IMR-90 (cell line): ENCODE measurements around the gene PDE6B. TPM values are rescaled to one million over a fixed set of nuclear protein-coding genes. Genes with fewer than 3 reads are reported as not detected.

ENCODE experiments used
- ATAC-seq: fragments of 200-7000 bp; cut with Tn5 transposase; 2 replicates; pipeline ENCODE4 v1.9.1; 2020; ENCODE audit warnings: low read depth, mild to moderate bottlenecking, moderate library complexity
- BruUV-seq: library from RNA; stranded (reverse); fragments of 400-500 nt; replicated peaks from 2 replicates; lab custom pipeline; 2021; lab: Mats Ljungman, UMichigan
- CTCF ChIA-PET: fragments of 300-600 bp; formaldehyde crosslinking; extraction: SDS; loops from one replicate; lab custom pipeline; 2021; ENCODE audit warnings: antibody characterized with exemption; lab: Yijun Ruan, JAX
- POLR2A ChIA-PET: fragments of 300-600 bp; sonication (Branson Sonifier 250); formaldehyde crosslinking; loops from one replicate; lab custom pipeline; 2022; ENCODE audit warnings: antibody characterized with exemption; ENCODE audit not compliant: unreplicated experiment; lab: Charles Lee
- DNase-seq: peaks from one replicate; pipeline ENCODE4 v3.0.0; 2013
- H2AFZ ChIP-seq: replicated peaks from 2 replicates; pipeline ENCODE3; 2013; ENCODE audit warnings: low read length, mild to moderate bottlenecking; ENCODE audit not compliant: poor library complexity
- H2AK5ac ChIP-seq: 2 replicates; pipeline ENCODE4 v1.6.1; 2013; ENCODE audit warnings: low read depth, low read length, inconsistent platforms
- H2AK9ac ChIP-seq: replicated peaks from 2 replicates; pipeline ENCODE3; 2013; ENCODE audit warnings: mild to moderate bottlenecking, low read depth, low read length, moderate library complexity; ENCODE audit not compliant: poor library complexity
- H2BK120ac ChIP-seq: 2 replicates; pipeline ENCODE4 v1.6.1; 2013; ENCODE audit warnings: low read depth, low read length, inconsistent platforms
- H2BK15ac ChIP-seq: 3 replicates; pipeline ENCODE4 v1.6.1; 2013; ENCODE audit warnings: low read depth, low read length, inconsistent platforms
- H2BK20ac ChIP-seq: 2 replicates; pipeline ENCODE4 v1.6.1; 2013; ENCODE audit warnings: low read depth, mild to moderate bottlenecking, inconsistent platforms, low read length, moderate library complexity
- H2BK5ac ChIP-seq: 2 replicates; pipeline ENCODE4 v1.6.1; 2013; ENCODE audit warnings: mild to moderate bottlenecking, low read depth, low read length, inconsistent platforms; ENCODE audit not compliant: poor library complexity, severe bottlenecking
- H3K14ac ChIP-seq: replicated peaks from 2 replicates; pipeline ENCODE4 v1.6.1; 2013; ENCODE audit warnings: low read depth, low read length, inconsistent platforms
- H3K18ac ChIP-seq: 2 replicates; pipeline ENCODE4 v1.6.1; 2013; ENCODE audit warnings: low read depth, low read length, control low read depth
- H3K23ac ChIP-seq: 2 replicates; pipeline ENCODE4 v1.6.1; 2013; ENCODE audit warnings: low read depth, low read length, inconsistent platforms
- H3K27ac ChIP-seq: 2 replicates; pipeline ENCODE4 v1.5.1; 2013; ENCODE audit warnings: mild to moderate bottlenecking, control low read depth, low read length; ENCODE audit not compliant: insufficient read depth
- H3K27me3 ChIP-seq: 2 replicates; pipeline ENCODE4 v1.6.1; 2013; ENCODE audit warnings: low read length; ENCODE audit not compliant: control insufficient read depth, insufficient read depth
- H3K36me3 ChIP-seq: 2 replicates; pipeline ENCODE4 v1.6.1; 2013; ENCODE audit warnings: low read length, mixed read lengths; ENCODE audit not compliant: control insufficient read depth, insufficient read depth
- H3K4ac ChIP-seq: 2 replicates; pipeline ENCODE4 v1.6.1; 2013; ENCODE audit warnings: low read depth, low read length, inconsistent platforms
- H3K4me1 ChIP-seq: 2 replicates; pipeline ENCODE4 v1.6.1; 2013; ENCODE audit warnings: low read length, mixed read lengths; ENCODE audit not compliant: control insufficient read depth, insufficient read depth
- H3K4me2 ChIP-seq: 2 replicates; pipeline ENCODE4 v1.6.1; 2013; ENCODE audit warnings: low read depth, mild to moderate bottlenecking, control low read depth, low read length, moderate library complexity
- H3K4me3 ChIP-seq: 2 replicates; pipeline ENCODE4 v1.5.1; 2013; ENCODE audit warnings: low read depth, mild to moderate bottlenecking, control low read depth, low read length, moderate library complexity; ENCODE audit not compliant: insufficient read depth
- H3K56ac ChIP-seq: 2 replicates; pipeline ENCODE4 v1.6.1; 2013; ENCODE audit warnings: low read length, inconsistent platforms; ENCODE audit not compliant: insufficient read depth; ENCODE audit errors: extremely low read depth
- H3K79me1 ChIP-seq, 2 experiments: 2 replicates each; pipeline ENCODE4 v1.6.1; 2013; ENCODE audit warnings: low read length in 2 of 2, inconsistent platforms in 1 of 2, low read depth in 1 of 2
- H3K9ac ChIP-seq: 2 replicates; pipeline ENCODE4 v1.6.1; 2013; ENCODE audit warnings: low read depth, low read length, control low read depth
- H3K9me1 ChIP-seq: 2 replicates; pipeline ENCODE4 v1.6.1; 2013; ENCODE audit warnings: low read length, inconsistent platforms; ENCODE audit not compliant: insufficient read depth
- H3K9me3 ChIP-seq: 2 replicates; pipeline ENCODE4 v1.6.1; 2013; ENCODE audit warnings: low read length; ENCODE audit not compliant: control insufficient read depth, insufficient read depth
- H4K20me1 ChIP-seq: 2 replicates; pipeline ENCODE4 v1.6.1; 2013; ENCODE audit warnings: low read length, inconsistent platforms; ENCODE audit not compliant: insufficient read depth
- H4K5ac ChIP-seq: 2 replicates; pipeline ENCODE4 v1.6.1; 2013; ENCODE audit warnings: mild to moderate bottlenecking, low read depth, low read length, control low read depth
- H4K8ac ChIP-seq, 2 experiments: 2 replicates each; pipeline ENCODE4 v1.6.1; 2013; ENCODE audit warnings: low read depth in 2 of 2, low read length in 2 of 2, control low read depth in 1 of 2, inconsistent platforms in 1 of 2
- H4K91ac ChIP-seq: 2 replicates; pipeline ENCODE4 v1.6.1; 2013; ENCODE audit warnings: low read depth, low read length, inconsistent platforms; ENCODE audit not compliant: insufficient read depth
- BHLHE40 ChIP-seq: fragments of 150-350 bp; IDR thresholded peaks from 2 replicates; pipeline ENCODE4 v1.6.1; 2016; ENCODE audit warnings: mild to moderate bottlenecking, low read depth, low read length
- CEBPB ChIP-seq: IDR thresholded peaks from 2 replicates; pipeline ENCODE4 v1.6.1; 2012; ENCODE audit warnings: low read depth, low read length, improper control_type of control experiment
- CHD1 ChIP-seq: IDR thresholded peaks from 2 replicates; pipeline ENCODE4 v1.6.1; 2012; ENCODE audit warnings: low read depth, low read length, improper control_type of control experiment
- FOS ChIP-seq: fragments of 150-350 bp; IDR thresholded peaks from 2 replicates; pipeline ENCODE4 v1.6.1; 2016; ENCODE audit warnings: low read depth, low read length
- MAFK ChIP-seq: IDR thresholded peaks from 2 replicates; pipeline ENCODE4 v1.6.1; 2012; ENCODE audit warnings: low read depth, low read length, improper control_type of control experiment
- MAZ ChIP-seq: IDR thresholded peaks from 2 replicates; pipeline ENCODE4 v1.6.1; 2012; ENCODE audit warnings: low read depth, mild to moderate bottlenecking, low read length, improper control_type of control experiment, moderate library complexity, borderline replicate concordance
- MXI1 ChIP-seq: IDR thresholded peaks from 2 replicates; pipeline ENCODE4 v1.6.1; 2012; ENCODE audit warnings: low read depth, mild to moderate bottlenecking, low read length, moderate library complexity, borderline replicate concordance
- NFE2L2 ChIP-seq: fragments of 150-350 bp; IDR thresholded peaks from 2 replicates; pipeline ENCODE4 v1.6.1; 2016; ENCODE audit warnings: low read depth, mild to moderate bottlenecking, low read length
- POLR2A ChIP-seq: IDR thresholded peaks from 2 replicates; pipeline ENCODE4 v1.6.1; 2012; ENCODE audit warnings: mild to moderate bottlenecking, low read depth, low read length
- RAD21 ChIP-seq: IDR thresholded peaks from 2 replicates; pipeline ENCODE4 v1.6.1; 2012; ENCODE audit warnings: low read length, improper control_type of control experiment
- RCOR1 ChIP-seq: IDR thresholded peaks from 2 replicates; pipeline ENCODE4 v1.6.1; 2012; ENCODE audit warnings: mild to moderate bottlenecking, low read length, improper control_type of control experiment; ENCODE audit not compliant: insufficient replicate concordance
- RFX5 ChIP-seq: IDR thresholded peaks from 2 replicates; pipeline ENCODE4 v1.8.0; 2012; ENCODE audit warnings: low read depth, mild to moderate bottlenecking, low read length, moderate library complexity
- SMC3 ChIP-seq: fragments of 150-350 bp; IDR thresholded peaks from 2 replicates; pipeline ENCODE4 v1.6.1; 2016; ENCODE audit warnings: low read depth, mild to moderate bottlenecking, antibody characterized with exemption, low read length, moderate library complexity
- WGBS, 2 experiments: methylation state at CpG; one replicate each; pipeline versions ENCODE4 v1.1.5 to v1.1.7; 2013; ENCODE audit warnings: missing lambda C conversion rate in 2 of 2; ENCODE audit not compliant: insufficient read length in 1 of 2; ENCODE audit errors: extremely low coverage in 2 of 2; 5-methylcytosine and 5-hydroxymethylcytosine counted together
- dilution Hi-C: fragments of 300-500 bp; cut with HindIII; formaldehyde crosslinking; loops from one replicate; pipeline ENCODE4 v1.14.3; 2018; ENCODE audit warnings: low sequenced_read_pairs; ENCODE audit not compliant: unreplicated experiment
- in situ Hi-C: fragments of 300-500 bp; cut with MboI; formaldehyde crosslinking; loops from 3 replicates; pipeline ENCODE4 v1.14.3; 2019; ENCODE audit warnings: low sequenced_read_pairs, inconsistent platforms, mixed read lengths
- intact Hi-C: fragments of 100-400 bp; cut with micrococcal nuclease; formaldehyde crosslinking; loops from 2 replicates; pipeline ENCODE4 v1.10.0; 2022
- polyA plus RNA-seq, 3 experiments: library from polyadenylated mRNA; depleted of rRNA; stranded (reverse); fragments of >200 nt; gene quantifications; 2 replicates each; pipeline ENCODE4 v1.2.3, GENCODE V29; 2012; ENCODE audit warnings: low replicate concordance in 1 of 3
- total RNA-seq: library from RNA; depleted of rRNA; stranded (reverse); fragments of >200 nt; gene quantifications from 2 replicates; pipeline ENCODE4 v1.2.3, GENCODE V29; 2012
- TF ChIP-seq, protein P1 (sequence below): fragments of 150-350 bp; IDR thresholded peaks from 2 replicates; pipeline ENCODE4 v1.6.1; 2017; ENCODE audit warnings: mild to moderate bottlenecking, antibody characterized with exemption, low read length, low read depth
- TF ChIP-seq, protein P2 (sequence below): fragments of 150-350 bp; IDR thresholded peaks from 2 replicates; pipeline ENCODE4 v1.6.1; 2016; ENCODE audit warnings: low read depth, mild to moderate bottlenecking, low read length, moderate library complexity, borderline replicate concordance
- TF ChIP-seq, protein P3 (sequence below): conservative IDR thresholded peaks from 2 replicates; pipeline ENCODE4 v1.5.1; 2012; ENCODE audit warnings: mild to moderate bottlenecking, low read depth, low read length, improper control_type of control experiment

PDE6B gene
- total and polyA plus RNA-seq, 2 of the 4 experiments (the other 2 are of a cell fraction) = under 0.01 TPM; not detected in 1

DNA sequence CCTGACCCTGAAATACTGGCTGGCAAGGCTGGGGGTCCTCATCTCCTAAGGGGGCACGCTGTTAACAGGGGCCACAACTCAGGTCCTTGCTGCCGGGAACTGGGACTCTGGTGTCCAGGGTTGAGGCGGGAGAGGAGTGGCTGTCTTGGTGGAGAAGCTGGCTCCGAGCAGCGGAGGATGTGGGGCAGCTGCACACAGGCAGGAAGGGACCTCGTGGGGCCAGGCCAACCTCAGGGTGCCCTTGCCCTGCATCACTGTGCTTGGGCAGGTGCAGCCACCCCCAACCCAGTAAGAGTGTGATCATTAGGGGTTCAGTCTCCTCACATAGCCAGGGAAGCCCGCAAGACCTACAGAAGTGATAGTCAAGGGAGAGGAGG is 12.6 kb upstream of the PDE6B start:
- Histone ChIP-seq H3K9me3 (peaks cover 2% of the 10 kb centered on the region; the same call in 1 of the 2 replicates), H2AK9ac (no peak overlapping the region), H3K4me2 (no peak overlapping the region), H3K4me1 (no peaks in the 10 kb centered on the region), H4K20me1 (no peaks in the 10 kb centered on the region), H4K91ac (no peak overlapping the region), H3K4ac (no peak overlapping the region), H4K5ac (no peak overlapping the region), H2BK20ac (no peak overlapping the region), H3K56ac (no peak overlapping the region), H3K9me1 (no peaks in the 10 kb centered on the region), H3K4me3 (no peak overlapping the region), H2BK5ac (no peak overlapping the region), H4K8ac (no peak overlapping the region), H3K79me1 (no peaks in the 10 kb centered on the region), H2AK5ac (no peak overlapping the region), H2AFZ (no peak overlapping the region), H2BK120ac (no peak overlapping the region), H3K27ac (no peak overlapping the region), H2BK15ac (no peak overlapping the region), H3K27me3 (0 out of 2 replicates have a peak, but pooled peaks cover 2% of the 10 kb centered on the region), H3K14ac (no peak overlapping the region), H3K36me3 (no peaks in the 10 kb centered on the region), H3K23ac (no peak overlapping the region), H3K9ac (no peak overlapping the region), H3K18ac (no peak overlapping the region)
- WGBS, 2 experiments = no CpG with 5 or more reads among the region's 7 CpGs
- intact Hi-C loops (no loop called here), dilution Hi-C loops (no loop called here), in situ Hi-C loops (no loop called here)
- POLR2A ChIA-PET = no interaction called here
- ATAC-seq = no peak
- TF ChIP-seq, protein P1, sequence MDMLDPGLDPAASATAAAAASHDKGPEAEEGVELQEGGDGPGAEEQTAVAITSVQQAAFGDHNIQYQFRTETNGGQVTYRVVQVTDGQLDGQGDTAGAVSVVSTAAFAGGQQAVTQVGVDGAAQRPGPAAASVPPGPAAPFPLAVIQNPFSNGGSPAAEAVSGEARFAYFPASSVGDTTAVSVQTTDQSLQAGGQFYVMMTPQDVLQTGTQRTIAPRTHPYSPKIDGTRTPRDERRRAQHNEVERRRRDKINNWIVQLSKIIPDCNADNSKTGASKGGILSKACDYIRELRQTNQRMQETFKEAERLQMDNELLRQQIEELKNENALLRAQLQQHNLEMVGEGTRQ = no peak
- no peak for TF ChIP-seq CHD1
- TF ChIP-seq NFE2L2 = no peak
- no peak for TF ChIP-seq RAD21
- no peak for TF ChIP-seq MAZ
- TF ChIP-seq BHLHE40 = no peak
- no peak for TF ChIP-seq SMC3
- TF ChIP-seq, protein P2, sequence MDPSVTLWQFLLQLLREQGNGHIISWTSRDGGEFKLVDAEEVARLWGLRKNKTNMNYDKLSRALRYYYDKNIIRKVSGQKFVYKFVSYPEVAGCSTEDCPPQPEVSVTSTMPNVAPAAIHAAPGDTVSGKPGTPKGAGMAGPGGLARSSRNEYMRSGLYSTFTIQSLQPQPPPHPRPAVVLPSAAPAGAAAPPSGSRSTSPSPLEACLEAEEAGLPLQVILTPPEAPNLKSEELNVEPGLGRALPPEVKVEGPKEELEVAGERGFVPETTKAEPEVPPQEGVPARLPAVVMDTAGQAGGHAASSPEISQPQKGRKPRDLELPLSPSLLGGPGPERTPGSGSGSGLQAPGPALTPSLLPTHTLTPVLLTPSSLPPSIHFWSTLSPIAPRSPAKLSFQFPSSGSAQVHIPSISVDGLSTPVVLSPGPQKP = no peak
- TF ChIP-seq, protein P3, sequence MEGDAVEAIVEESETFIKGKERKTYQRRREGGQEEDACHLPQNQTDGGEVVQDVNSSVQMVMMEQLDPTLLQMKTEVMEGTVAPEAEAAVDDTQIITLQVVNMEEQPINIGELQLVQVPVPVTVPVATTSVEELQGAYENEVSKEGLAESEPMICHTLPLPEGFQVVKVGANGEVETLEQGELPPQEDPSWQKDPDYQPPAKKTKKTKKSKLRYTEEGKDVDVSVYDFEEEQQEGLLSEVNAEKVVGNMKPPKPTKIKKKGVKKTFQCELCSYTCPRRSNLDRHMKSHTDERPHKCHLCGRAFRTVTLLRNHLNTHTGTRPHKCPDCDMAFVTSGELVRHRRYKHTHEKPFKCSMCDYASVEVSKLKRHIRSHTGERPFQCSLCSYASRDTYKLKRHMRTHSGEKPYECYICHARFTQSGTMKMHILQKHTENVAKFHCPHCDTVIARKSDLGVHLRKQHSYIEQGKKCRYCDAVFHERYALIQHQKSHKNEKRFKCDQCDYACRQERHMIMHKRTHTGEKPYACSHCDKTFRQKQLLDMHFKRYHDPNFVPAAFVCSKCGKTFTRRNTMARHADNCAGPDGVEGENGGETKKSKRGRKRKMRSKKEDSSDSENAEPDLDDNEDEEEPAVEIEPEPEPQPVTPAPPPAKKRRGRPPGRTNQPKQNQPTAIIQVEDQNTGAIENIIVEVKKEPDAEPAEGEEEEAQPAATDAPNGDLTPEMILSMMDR = no peak
- no peak for TF ChIP-seq CEBPB
- no peak for TF ChIP-seq POLR2A
- no peak for TF ChIP-seq RCOR1
- TF ChIP-seq MXI1 = no peak
- TF ChIP-seq FOS = no peak
- TF ChIP-seq RFX5 = no peak
- no peak for TF ChIP-seq MAFK
- no peak for DNase-seq
- BruUV-seq = no TSS peak
- CTCF ChIA-PET = no interaction called here
